GM19395 (cell line): ENCODE results near the gene SRBD1.

Experiments used
- ATAC-seq: cut with Tn5 transposase; IDR thresholded peaks from one replicate; pipeline ENCODE4 v1.9.1; 2021; ENCODE audit warnings: mild to moderate bottlenecking, moderate library complexity; ENCODE audit not compliant: unreplicated experiment

Gene SRBD1

DNA sequence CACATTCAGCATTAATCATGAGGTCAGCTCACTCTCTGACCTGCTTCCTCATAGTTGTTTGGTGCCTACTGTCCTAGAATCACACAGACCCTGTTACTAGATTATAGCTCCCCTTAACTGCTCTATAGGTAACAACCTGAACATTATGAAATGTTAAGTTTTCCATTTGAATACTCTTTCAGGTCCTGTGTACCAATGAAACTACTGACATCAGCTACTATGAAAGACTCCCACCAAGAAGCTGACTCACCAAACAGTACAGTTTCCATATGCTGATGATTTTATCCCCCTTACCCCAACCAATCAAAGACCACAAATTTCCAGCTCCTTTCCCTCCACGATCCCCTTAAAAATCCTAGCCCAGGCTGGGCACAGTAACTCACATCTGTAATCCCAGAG lies 56.3 kb downstream of the SRBD1 start:
- no peak for ATAC-seq

DNA sequence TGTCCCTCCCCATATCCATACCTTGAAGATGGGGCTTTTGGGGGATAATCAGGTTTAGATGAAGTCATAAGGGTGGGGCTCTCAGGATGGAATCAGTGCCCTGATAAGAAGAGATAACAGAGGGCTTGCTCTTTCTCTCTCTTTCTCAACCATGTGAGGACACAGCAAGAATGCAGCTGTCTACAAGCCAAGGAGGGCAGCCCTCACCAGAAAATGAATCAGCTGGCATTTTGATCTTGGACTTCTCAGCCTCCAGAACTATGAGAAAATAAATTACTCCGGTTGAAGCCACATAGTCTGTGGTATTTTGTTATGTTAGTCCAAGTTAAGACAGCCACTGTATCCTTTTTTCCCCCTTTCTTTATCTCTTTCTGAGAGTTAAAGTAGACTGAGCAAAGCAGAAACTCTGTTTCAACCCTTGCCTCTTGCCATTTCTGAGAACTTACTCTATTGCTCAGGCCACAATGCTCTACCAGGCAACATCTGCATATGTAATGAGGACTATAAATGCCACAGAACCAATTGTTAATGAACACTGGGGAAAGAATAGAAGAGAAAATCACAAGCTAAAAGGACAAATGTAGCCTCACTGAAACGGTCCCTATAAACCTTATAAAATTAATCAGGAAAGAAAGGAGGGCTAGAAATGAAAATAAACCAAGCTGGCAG lies 56.9 kb downstream of the SRBD1 start:
- ATAC-seq, result no peak

DNA sequence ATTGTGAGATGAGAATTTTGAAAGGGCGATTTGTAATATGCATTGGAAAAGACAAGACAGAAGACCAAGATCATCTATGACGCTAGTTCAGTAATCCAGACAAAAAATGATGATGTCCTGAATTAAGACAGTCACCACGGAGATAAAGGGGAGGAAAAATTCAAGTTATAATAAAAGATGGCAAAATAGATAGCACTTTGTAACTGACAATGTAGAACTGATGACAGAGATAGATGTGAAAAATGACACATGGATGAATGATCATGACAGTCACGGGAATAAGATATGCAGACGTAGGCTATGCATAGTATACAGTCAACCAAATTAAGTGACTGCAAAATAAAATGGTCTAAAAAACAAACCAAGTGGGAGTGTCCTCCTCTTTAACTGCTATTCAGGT lies 59.2 kb downstream of the SRBD1 start:
- ATAC-seq, result no peak

DNA sequence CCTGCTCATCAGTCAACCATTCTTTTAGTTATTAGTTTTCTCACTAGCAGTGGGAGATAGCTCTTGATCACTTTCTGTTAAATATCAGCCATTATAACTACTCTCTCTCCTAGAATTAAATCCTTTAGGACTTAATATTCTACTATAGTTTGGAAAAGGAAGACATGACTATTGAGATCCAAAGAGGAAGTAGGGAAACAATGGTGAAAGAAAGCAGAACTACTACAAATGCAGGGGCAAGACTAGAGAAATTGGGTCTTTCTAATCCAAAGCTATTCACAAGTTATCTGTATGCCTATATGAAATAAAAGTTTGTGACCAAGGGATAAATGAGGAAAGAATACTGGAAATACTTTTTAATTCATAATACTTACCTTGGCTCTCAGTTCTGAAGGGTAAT lies 65.1 kb downstream of the SRBD1 start:
- ATAC-seq, result no peak

DNA sequence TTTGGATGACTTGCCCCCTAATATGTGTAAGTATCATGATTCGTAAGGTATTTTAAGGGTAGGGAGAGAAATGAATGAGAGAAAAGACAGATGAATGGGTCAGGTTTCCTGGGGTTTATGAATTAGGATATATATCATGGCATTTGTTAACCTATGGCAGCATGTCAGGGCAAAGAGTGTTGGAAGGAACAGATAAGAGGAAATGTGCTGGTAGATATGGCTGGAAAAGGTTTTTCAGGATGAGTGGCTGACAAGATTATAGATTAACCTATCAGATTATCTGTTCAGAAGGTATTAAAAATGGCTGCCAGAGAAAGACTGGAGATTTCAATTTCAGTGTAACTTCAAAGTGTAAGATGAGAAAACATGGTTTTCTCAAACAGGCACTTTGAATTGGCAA lies 67.8 kb downstream of the SRBD1 start:
- no peak for ATAC-seq

DNA sequence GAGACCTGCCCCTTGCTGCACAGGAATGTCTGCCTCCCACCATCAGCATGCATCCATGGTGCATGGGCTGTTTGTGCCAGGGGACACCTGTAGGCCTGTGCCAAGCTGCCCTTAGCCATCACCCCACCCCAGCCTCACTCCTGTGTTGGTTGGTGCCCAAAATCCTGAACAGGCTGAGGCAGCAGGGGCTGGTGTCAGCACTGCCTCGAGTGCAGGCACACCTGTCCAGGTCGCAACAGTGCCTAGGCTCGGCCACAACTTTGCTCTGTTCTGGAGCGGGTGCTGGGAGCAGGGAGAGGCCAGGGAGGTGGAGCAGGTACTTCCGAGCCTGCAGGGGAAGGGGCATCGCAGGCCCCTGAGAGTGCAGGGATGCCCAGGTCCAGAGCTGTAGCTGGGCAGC lies 69.1 kb downstream of the SRBD1 start:
- ATAC-seq, result no peak

DNA sequence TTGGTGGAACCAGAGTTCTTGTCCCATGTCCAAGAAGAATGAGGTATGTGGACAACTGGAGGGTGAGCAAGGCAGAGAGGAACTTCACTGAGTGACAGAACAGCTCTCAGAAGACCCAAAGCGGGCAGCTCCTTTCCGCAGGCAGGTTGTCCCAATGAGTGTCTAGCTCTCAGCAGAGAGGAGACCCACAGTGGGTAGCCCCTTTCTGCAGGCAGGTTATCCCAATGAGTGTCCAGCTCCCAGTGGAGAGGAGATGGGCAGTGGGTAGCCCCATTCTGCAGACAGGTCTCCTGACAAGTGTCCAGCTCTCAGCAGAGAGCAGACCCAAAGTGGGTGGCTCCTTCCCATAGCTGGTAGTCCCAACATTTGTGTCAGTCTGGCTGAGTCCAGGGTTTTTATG lies 69.6 kb downstream of the SRBD1 start:
- ATAC-seq, result no peak

DNA sequence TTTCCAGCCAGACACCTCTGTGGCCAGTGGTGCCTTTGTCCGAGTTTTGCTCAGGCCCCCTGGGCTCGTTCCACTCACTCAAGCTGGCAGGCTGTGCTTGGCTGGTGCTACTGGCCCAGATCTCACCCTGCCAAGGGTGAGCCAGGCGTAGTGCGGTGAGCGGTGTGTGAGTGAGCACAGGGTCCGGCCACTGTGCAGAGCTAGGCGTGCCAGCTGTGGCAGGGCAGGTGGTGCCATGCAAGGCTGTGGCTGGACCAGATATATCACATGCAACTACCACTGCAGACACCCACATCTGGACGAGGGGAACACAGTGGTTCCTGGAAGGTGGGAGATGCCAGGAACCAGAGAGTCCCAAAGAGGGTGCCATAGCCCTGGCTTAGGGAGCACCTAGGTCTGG lies 70.1 kb downstream of the SRBD1 start:
- ATAC-seq, result no peak

DNA sequence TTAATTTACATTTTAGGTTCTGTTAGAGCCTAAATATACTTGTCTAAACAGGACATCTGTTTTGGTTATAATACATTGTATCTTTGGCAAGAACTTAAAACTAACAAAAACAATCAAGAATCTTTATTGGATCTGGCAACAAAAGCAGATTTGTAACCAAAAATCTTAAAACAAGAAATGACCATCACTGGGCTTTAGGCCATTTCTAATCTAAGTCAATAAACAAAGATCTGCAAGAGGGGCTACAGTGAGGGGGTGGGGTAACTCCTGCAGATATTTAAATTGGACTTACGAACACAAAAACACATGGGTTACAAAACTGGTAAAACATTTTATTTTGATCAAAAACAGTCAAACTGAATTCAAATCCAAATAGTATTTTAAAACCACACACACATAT lies 77.3 kb downstream of the SRBD1 start:
- no peak for ATAC-seq

DNA sequence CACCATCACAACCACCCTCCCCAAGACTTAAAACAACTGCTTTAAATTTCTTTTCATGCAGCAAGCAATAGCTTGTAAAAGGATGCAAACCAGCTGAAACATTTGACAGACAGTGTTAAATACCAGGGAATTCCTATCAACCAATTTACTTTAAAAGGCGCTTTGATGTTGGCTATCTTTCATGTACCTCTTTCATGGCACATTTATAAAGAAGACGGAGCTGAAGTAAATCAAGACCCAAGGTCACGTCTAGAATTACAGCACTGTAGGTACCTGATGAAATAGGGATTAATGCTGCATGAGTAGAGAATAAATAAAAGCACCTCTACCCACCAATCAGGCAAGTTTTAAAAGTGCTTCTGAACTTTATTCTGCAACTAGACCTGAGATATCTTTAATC lies 78.9 kb downstream of the SRBD1 start:
- ATAC-seq, result no peak

DNA sequence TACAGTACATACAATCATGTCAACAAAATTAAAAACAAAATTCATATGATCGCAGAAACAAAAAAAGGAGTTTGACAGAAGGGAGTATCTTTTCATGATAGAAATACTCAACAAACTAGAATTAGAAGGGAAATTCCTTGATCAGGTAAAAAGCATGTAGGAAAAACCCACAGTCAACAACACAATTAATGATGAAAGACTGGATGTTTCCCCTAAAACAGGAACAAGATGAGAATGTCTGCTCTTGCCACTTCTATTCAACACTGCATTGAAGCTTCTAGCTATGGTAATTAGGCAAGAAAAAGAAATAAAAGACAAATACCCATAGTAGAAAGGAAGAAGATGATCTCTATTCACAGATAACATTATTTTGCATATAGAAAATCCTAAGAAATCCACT lies 87.1 kb downstream of the SRBD1 start:
- no peak for ATAC-seq

DNA sequence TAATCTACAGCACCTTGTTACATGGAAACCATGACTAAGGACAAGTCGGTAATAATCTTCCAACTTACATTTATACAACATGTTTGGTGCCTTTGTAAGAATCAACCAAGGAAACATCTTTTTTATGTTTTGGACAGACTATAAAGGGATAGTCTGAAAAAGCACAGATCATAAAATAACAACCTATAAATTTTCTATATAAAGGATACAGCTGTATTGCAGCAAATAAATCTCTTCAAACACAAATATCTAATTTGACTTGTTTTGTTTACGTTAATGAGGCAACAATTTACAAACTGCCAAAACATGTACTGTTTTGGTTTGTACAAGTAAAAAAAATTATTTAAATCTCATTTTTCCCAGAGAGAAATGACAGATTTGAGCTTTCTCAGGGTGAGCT lies 92.5 kb downstream of the SRBD1 start:
- ATAC-seq, result no peak

DNA sequence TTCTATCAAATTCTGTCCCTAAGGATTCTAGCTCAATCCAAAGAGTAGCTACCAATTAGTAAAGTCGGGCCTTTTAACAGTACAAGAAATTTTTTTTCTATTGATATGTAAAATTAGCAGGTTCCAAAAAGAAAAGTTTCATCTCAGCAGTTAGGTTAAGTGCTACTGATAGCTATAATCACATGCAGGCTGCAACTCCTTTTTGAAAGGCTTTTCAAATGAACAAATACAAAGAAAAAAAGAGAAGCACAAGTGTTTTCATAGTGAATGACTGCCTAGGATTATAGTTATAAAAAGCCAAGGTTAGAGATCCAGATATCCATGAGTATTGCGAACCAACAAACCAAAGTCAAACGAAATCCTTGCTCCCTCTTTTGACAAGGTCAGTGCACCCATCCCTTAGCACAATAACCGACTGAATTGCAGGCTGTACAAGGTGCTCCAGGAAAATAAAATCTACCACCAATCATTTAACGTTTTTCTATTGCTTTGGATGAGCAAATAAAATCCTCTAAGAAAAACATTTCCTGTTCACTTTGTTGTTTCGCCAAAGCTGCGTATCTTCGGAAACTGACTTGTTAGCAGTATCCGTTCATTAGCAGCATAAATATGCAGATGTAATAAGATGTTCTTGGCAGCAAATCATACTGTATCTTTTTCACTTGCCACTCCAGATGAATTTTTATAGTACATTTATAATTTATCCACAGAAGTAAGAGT lies 100.2 kb downstream of the SRBD1 start:
- ATAC-seq, result no peak

DNA sequence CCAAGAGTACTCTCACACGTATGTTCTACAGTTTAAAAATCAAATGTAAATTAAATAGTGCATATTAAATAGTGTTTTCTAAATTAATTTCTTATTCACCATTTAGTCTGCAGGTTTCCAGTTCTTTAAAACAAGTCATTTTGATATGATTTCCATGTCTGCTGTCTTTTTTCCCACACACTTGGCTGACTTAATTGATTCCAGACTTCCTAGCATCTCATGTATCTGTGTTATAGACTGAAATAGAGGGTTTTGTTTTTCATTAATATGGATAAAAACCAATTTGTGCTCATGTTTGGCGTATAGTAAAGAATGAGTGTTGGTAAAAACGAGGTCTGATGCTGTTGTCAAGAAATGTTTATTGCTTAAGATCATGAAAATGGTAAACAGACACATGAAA lies 104.3 kb downstream of the SRBD1 start:
- no peak for ATAC-seq

DNA sequence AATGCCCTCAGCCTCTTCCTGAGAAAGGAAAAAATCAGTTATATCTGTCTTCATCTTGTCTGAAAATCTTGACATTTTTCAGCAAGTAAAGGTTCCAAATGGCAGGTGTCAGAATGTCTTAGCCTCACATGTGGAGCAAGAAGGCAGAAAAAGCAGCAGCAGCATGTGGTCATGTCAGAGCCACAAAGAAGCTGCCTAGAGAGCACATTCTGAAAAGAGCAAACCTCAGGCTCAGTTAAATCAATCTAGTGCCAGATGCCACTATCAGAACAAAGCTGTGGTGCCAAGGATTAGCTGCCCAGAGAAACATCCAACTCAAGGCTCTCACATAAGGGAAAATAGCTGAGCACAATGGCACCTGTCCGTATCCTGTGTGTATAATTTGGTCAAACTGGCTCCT lies 105.9 kb downstream of the SRBD1 start:
- ATAC-seq, result no peak

DNA sequence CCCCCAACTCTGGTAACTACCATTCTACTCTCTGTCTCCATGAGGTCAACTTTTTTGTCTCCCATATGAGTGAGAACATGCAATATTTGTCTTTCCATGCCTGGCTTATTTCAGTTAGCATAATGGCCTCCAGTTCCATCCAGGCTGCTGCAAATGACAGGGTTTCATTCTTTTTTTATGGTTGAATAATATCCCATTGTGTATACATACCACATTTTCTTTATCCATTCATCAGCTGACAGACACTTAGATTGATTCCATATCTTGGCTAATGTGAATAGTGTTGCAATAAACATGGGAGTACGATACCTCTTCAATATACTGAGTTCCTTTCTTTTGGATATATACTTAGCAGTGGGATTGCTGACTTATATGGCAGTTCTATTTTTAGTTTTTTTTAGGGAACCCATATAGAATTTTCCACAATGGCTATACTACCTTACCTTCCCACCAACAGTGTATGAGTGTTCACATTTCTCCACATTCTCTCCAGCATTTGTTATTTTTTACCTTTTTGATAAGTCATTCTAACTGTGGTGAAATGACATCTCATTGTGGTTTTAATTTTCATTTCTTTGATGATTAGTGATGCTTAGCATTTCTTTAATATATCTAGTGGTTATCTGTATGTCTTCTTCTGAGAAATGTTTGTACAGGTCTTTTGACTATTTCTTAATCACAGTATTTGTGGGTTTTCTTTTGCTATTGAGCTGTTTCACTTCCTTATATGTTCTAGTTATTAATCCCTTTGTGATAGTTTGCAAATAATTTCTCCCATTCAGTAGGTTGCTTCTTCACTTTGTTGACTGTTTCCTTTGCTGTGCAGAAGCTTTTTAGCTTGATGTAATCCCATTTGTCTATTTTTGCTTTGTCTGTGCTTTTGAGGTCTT lies 112.2 kb downstream of the SRBD1 start:
- ATAC-seq, result no peak

DNA sequence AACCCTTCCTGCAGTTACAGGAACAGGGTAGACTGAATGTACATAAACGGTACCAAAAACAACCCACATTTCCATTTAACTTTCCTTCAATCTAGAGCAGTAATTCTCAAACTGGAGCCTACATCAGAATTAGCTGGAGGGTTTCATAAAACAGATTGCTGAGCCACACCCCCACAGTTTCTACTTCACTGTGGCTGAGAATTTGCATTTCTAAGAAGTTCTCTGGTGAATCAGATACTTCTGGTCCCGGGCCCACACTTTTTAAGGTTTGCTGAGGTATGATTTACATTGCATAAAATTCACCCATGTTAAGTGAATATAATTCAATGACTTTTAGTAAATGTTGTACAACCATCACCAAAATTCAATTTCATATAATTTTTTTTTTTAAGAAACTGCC lies 113.7 kb downstream of the SRBD1 start:
- ATAC-seq, result peak; percentile 86

DNA sequence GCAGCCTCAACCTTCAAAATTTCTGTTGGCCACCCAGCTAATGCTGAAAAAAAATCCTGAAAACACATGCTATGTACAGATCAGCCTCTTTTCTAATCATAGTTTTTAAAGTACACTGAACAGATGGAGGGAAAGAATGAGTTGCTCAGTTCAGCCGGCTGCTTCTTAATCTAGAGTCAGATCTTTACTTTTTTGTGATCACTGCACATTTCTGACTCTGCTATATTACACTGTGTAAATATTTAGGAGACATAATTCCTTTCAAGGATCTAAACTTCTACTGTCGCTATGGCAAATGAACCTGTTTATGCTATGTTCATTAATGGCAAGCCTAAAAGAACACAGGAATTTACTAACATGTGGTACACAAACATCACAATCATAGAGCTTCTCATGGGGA lies 114.2 kb downstream of the SRBD1 start:
- peak; percentile 22 for ATAC-seq

DNA sequence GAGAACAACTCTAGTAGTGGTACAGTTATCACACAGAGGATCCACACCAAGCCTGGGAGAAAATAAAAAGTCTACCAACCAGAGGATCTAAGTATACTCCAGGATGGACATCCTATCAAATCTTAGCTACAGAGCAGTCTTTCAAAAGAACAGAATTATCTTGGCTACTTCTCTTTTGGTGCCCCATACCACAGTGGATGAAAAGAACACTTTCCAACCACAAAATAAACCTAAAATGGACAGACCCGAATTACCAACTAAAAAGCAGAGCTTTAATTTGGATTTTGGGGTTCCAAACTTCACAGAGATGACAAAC lies 116.1 kb downstream of the SRBD1 start:
- no peak for ATAC-seq

DNA sequence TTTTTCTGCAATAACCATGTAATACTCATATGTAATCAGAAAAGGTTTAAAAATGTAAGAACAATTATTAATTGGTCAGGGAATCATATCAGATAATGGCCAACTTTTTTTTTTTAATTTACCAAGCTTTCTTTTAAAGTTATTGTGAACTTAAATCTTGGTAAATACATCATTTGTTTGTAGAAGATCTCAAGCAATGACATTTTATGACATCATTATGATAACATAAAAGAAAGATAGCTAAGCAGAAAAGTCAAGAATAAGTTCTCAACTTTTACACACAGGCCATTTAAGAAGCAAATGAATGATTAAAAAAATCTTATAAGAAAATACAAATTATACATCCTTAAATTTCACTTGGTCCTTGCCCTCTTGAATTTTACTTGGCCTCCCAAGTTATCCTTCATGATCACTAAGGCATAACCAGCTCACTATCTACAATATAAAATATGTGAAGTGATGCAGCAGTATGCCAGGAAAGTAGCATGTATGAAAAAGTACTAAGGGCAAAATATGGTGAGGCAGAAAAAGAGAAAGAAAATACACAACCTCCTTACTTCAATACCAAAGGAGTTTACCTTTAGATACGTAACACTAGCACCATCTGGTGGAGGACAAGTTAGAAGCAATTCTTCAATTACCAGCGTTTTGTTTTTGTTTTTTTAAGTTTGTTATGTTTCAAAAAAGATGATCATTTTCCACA lies 116.6 kb downstream of the SRBD1 start:
- no peak for ATAC-seq

DNA sequence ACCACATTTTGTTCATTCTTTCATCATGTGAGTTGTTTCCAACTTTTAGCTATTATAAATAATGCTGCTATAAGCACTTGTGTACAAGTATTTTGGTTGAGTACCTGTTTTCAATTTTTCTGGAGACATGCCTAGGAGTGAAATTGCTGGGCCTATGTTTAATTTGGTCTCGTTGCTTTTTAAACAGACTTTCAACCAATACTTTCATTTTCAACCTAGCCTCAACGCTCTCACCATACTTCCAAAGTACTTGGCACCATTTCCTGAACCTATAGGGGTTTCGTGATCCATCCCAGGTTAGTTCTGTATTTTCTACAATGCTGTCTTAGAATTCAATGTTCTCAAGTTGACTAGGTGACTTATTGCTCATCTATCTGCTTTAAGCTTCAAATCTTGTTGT lies 126.1 kb downstream of the SRBD1 start:
- ATAC-seq, result no peak
